Heart left ventricle (tissue), 13 donors: Measurements from ENCODE around the gene ARMH4.

ENCODE experiments used
- CTCF ChIP-seq, 12 donors: fragments of 200-600 bp; sonication (generic) in 4 of 12; IDR thresholded peaks; one replicate each; pipeline versions ENCODE4 v1.5.0 to v1.8.0; 2018 to 2022; ENCODE audit warnings: antibody characterized with exemption in 12 of 12, mild to moderate bottlenecking in 5 of 12
- POLR2A ChIP-seq, 2 donors: fragments of 450-650 bp; IDR thresholded peaks; one replicate each; pipeline ENCODE4 v1.6.1; 2017; ENCODE audit warnings: antibody characterized with exemption in 2 of 2, mild to moderate bottlenecking in 2 of 2, moderate library complexity in 2 of 2
- donor health status: ischemic (EF 13 %, LVEDD 7.1; RV severe dilation, severe dysfunction).
- donor health status: DM: no; HTN: yes; CAD: no.
- donor health status: DM: no; HTN: no; CAD: no.
- donor health status: ischemic (EF 25% LVEDD 6.9; RV normal size, moderate dysfunction).
- donor health status: ischemic (EF 25% LVEDD 5.7; RV mildly dilated, moderate dysfunction).
- donor health status: ischemic (EF 35%, LVEDD 5.7; RV mildly dilated, moderate dysfunction).
- donor health status: nonischemic (EF 11% LVEDD 7.7; RV severe dilation, severe dysfunction).
- donor health status: DM: yes; HTN: yes; CAD: no.
- donor health status: PGD.
- donor health status: ischemic (EF 29% LVEDD 5.4; RV normal size, mild dysfunction).
- donor health status: nonischemic (EF 23%, LVEDD 6.1; RV moderate dilation, normal function).

GRCh38 chr14:58133739-58134138 is 18.3 kb downstream of the ARMH4 start:
- TF ChIP-seq CTCF (IDR thresholded peaks at IDR 0.05) (no peak), POLR2A (IDR thresholded peaks at IDR 0.05) (no peak)
